Right renal cortex interstitium (tissue), 3 donors: ENCODE data around the gene WNK1. TPM values are rescaled to one million over a fixed set of nuclear protein-coding genes. Genes with fewer than 3 reads are reported as not detected.
"Not testable (repeated sequence)": the region's sequence is repeated elsewhere in the genome, so short reads cannot be mapped to it uniquely, and the experiment has no call there.

Source experiments
- DNase-seq, 3 donors: peaks; one replicate each; pipeline ENCODE4 v3.0.0-alpha.2; 2013; ENCODE audit warnings: low read depth in 3 of 3, low spot score in 2 of 3
- polyA plus RNA-seq, 3 donors: library from polyadenylated mRNA; unstranded; fragments of 120-200 nt; gene quantifications; one replicate each; pipeline ENCODE4 v1.2.1, GENCODE V29; 2013; ENCODE audit not compliant: insufficient read length in 3 of 3

The WNK1 gene
- polyA plus RNA-seq: 100 to 1,000 TPM in 2 of 3 donors, 10 to 100 TPM in 1; 98.8 to 120 (median 116) TPM

- peak; percentile 94 to 98 (median 97) for DNase-seq
Observed at GRCh38 chr12:751999-752694, at the start of gene WNK1. Gene WNK1, plus strand, starts transcription at chr12:752579. Its CDS starts 987 bp downstream, at chr12:753566.

DNA sequence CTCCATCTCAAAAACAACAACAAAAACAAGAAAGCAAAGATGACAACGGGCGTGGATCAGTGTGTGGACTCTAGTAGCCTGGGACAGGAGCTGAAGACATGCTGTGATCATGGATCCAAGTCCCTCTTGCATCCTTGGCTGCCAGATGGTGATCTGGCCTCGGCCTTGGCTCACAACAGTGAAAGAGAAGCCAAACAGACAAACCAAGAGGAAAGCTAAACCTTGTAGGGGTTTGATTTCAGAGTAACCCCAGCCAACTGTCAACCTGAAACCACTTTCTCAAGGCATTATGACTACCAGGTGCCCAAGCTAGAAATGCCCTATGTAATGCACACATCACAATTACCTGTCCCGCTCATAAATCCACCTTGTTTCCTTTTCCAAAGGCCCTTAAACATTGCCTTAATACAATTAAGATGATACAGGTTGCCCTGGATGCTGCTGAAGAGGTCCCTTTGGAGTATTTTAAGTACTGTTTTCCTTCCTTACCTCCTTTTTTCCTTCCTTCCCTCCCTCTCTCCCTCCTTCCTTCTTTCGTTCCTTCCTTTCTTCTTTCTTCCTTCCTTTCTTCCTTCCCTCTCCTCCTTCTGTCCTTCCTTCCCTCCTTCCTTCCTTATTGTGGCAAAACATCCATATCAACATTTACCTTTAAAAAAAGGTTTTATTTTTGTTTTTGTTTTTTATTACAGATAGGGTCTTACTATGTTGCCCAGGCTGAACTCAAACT lies 47.7 kb upstream of the WNK1 start:
- DNase-seq: no peak

DNA sequence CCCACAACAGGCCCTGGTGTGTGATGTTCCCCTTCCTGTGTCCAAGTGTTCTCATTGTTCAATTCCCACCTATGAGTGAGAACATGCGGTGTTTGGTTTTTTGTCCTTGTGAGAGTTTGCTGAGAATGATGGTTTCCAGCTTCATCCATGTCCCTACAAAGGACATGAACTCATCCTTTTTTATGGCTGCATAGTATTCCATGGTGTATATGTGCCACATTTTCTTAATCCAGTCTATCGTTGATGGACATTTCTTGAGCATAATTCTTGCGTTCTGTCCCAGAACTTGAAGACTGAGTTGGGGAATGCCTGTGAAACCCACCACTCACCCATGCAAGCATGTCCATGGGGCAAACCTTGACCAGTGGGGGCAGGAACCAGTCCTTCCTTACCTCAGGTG lies 44.3 kb upstream of the WNK1 start:
- DNase-seq: not testable (repeated sequence)

- DNase-seq: no peak
Observed at GRCh38 chr12:709455-710020, 42.8 kb upstream of the WNK1 start.

- DNase-seq: no peak
Observed at GRCh38 chr12:712172-712863, 40.1 kb upstream of the WNK1 start.

DNA sequence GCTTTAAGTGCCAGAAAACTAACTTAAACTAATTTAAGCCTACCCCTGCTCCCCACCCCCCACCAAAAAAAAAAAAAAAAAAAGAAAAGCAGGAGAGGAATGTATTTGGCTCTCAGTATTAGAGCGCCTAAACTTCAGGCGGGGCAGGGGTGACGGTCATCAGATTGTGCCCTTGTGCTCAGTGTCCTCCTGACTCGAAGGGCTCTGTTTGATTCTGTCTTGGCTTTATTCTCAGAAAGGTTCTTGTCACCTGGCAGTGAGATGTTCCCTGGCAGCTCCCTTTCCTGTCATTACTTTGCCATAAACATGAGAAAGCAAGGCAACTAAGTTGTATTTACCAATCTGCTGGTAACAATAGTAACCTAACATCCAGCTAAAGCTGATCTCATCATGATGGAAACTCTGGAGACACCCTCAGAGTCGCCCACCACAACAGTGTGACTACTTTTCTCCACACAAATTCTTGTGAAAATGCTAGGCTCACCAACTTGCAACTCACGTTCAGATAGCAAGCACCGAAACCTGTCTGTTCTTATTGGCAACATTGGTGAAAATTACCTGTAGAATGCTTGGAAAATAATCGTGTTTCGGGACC lies 39.0 kb upstream of the WNK1 start:
- DNase-seq: no peak

DNA sequence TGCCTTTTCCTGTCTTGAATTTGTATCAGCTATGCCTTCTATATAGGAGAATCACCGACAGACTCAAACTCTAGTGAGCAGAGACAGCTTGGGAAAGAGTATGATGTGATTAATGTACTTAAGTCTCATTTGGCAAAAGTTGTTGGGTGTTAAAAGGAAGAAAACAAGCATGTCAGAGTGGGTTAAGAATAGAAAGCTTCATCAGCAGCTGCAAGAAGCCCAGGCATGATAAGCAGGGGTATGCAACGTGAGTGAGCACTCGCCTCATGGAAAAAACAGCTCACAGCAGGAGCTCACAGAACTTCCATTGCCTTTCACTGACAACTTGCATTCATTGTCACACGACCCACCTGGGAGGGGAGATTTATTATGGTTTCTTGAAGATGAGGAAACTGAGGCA lies 35.9 kb upstream of the WNK1 start:
- DNase-seq: no peak

DNA sequence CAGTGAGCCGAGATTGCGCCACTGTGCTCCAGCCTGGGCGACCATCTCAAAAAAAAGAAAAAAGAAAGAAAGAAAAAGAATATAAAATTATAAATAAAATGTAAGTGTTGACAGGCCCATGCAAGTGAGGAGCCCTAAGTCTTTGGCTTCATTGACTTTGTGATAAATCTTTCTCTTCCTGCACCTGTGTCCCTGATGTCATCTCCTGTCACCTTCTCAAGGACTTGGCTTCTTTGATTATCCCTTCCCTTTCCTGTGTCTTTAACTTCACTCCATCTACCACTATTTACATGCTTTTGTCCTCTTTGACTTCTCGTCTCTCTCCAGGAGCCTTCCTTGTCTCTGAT lies 33.6 kb upstream of the WNK1 start:
- DNase-seq: no peak

GRCh38 chr12:720231-720941 lies 32.0 kb upstream of the WNK1 start:
- no peak for DNase-seq

DNA sequence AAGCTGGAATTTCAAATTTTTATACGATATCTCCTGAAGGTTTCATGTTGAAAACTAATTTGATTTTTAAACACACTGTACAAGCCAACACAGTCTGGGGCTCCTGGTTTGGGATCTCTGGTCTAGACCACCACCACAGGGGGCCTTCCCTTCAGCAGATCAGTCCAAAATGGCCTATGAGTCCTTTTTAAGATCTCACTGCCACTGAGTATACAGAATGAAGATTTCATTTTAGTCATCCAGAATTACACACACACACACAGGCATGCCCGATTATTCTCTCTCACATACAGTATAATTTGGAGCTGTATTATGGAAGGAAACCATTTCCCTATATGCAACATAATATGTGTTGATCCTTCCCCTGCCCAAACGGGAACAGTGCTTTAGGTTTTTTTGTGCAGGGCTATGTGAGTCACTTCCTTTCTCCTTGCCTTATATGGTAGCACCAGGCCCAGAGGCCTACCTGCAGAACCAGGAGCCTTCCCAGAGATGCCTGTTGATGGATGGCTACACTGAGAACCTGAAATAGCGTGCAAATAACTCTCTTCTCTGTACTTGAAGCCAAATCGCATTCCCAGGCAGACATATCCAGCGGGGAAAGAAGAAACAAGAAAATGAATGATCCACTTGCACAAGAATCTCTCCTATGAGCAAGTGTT lies 28.1 kb upstream of the WNK1 start:
- no peak for DNase-seq

- no peak for DNase-seq
Observed at GRCh38 chr12:725076-725475, 27.3 kb upstream of the WNK1 start.

GRCh38 chr12:726281-727140 lies 25.9 kb upstream of the WNK1 start:
- DNase-seq: no peak

- DNase-seq: no peak
Observed at GRCh38 chr12:727321-727720, 25.1 kb upstream of the WNK1 start.

- DNase-seq: no peak
Observed at GRCh38 chr12:728781-729180, 23.6 kb upstream of the WNK1 start.

DNA sequence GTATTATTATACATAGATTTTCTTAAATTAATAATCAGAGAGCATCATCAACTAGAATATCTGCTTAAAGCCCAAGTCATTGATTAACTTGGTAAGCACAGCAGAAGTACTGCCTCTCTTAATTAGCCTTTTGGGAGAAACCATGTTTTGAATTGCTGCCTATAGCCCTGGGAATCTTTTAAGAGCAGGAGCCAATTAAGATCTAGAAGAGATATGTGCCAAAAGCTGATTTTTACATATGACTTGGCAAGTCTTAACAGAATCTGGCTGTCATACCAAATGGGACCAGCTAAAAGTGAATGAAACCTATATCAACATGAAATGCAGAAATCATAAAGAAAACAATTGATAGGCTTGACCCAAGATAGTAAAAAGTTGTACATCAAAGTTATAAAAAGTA lies 23.2 kb upstream of the WNK1 start:
- DNase-seq: no peak

GRCh38 chr12:730550-730949 lies 21.8 kb upstream of the WNK1 start:
- no peak for DNase-seq

DNA sequence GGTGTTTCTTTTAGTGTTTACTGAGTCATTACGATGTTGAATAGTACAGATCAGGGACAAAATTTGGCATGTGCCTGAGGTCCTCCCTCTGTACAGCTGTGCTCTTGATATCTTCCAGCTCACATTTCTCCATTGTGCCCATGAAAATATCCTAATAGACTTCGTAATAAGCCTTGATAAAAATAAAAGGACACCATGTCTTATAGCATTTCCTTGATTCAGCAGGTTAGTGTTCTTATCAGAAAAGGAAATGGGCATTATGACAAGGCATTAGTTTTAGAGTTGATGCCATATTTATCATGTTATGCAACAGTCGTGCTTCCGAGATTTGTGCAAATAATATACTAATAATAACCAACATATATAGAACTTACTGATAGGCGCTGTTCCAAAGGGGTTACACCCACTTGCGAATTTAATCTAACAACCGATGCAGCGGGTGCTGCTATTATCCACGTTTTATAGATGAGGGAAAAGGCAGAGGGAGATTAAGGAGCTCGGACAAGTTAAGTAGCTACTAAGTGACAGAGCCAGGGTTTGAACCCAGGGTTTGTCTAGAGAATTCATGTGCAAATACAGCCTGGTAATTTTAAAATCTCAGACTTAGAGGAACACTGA lies 15.1 kb upstream of the WNK1 start:
- no peak for DNase-seq

DNA sequence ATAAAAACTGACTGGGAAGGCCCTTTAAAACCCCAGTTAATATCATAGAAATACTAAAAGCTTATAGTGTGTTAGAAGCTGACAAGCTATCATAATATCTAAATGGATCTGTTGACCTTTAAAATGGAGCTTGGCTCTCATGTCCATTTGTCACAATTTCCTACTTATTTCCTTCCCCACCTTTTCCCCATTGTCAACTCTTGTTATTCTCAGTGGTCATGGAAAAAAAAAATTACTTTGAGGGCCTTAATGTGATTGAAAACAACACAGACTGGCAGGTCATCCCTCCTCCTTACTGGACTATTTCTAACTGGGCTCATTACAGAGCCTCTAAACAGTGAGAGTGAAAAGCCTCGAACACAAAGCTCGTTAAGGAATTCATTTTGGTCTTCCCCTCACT lies 13.7 kb upstream of the WNK1 start:
- no peak for DNase-seq

- DNase-seq: no peak
Observed at GRCh38 chr12:739349-739748, 13.0 kb upstream of the WNK1 start.
